ENCODE data around the gene SPINT1. TPM values are rescaled to one million over a fixed set of nuclear protein-coding genes. Genes with fewer than 3 reads are reported as not detected.

SPINT1 gene
- total RNA-seq, 1 experiment from 2014 or later: 123 TPM

- Histone ChIP-seq H3K9me2 (ENCODE audit: insufficient read depth) (no peaks in the 10 kb centered on the region), H3K36me3 (ENCODE audit: control insufficient read depth in 1 of 2, insufficient read depth in 2 of 2, low read length in 2 of 2) (no peaks in the 10 kb centered on the region), H3K27me3 (ENCODE audit: insufficient read depth, low read length) (no peaks in the 10 kb centered on the region), H3K4me2 (ENCODE audit: low read length) (no peak overlapping the region), H2AFZ (ENCODE audit: low read depth, low read length, poor library complexity, severe bottlenecking) (no peak overlapping the region), H3K27ac (ENCODE audit: low read depth, low read length) (no peak overlapping the region), H3K9me3 (ENCODE audit: control insufficient read depth in 1 of 2, insufficient read depth in 1 of 2, low read depth in 1 of 2, low read length in 2 of 2) (no peaks in the 10 kb centered on the region), H4K20me1 (ENCODE audit: insufficient read depth) (no peaks in the 10 kb centered on the region), H3K9ac (ENCODE audit: low read length) (no peak overlapping the region), H3K4me3 (replicated peaks in 1 of 2; ENCODE audit: low read depth in 1 of 2, low read length in 2 of 2) (no peak overlapping the region), H3K79me2 (ENCODE audit: insufficient read depth, low read length) (no peaks in the 10 kb centered on the region), H3K4me1 (ENCODE audit: control insufficient read depth in 1 of 2, insufficient read depth in 2 of 2, low read length in 2 of 2) (peaks cover 19 to 22% of the 10 kb centered on the region in 2 experiments)
- ChIA-PET CTCF (interaction anchor here (1.2 to 1.4 kb wide), 5 partner anchors 10 to 24 kb away, joined by 3 to 6 read pairs (median 4); no protein-coding TSS in a partner anchor), RAD21 (ENCODE audit: low non-redundant PET in 1 of 2, low total read pairs in 2 of 2, uncharacterized antibody in 2 of 2, unreplicated experiment in 2 of 2) (no interaction called here), POLR2A (interaction anchor here (1.2 kb wide), 1 partner anchor 8 kb away, joined by 4 read pairs; no protein-coding TSS in a partner anchor)
- BruUV-seq (replicated peaks): no TSS peak
- TF ChIP-seq ELF1 (IDR thresholded peaks at IDR 0.05; ENCODE audit: borderline replicate concordance, low read depth) (no peak), RAD21 (IDR thresholded peaks at IDR 0.05; ENCODE audit: low read depth) (no peak), SRF (IDR thresholded peaks at IDR 0.05; ENCODE audit: low read depth) (no peak), EZH2phosphoT487 (IDR thresholded peaks at IDR 0.05; ENCODE audit: borderline replicate concordance) (no peak), SIN3A (IDR thresholded peaks at IDR 0.05; ENCODE audit: low read depth) (no peak), ZFX (IDR thresholded peaks at IDR 0.05) (no peak), ZBTB33 (IDR thresholded peaks at IDR 0.05; ENCODE audit: extremely low read depth, insufficient replicate concordance, low read length) (no peak), JUND (IDR thresholded peaks at IDR 0.05) (no peak), YY1 (IDR thresholded peaks at IDR 0.05; ENCODE audit: extremely low read depth, insufficient replicate concordance, low read depth, low read length) (no peak), CTCF (IDR thresholded peaks at IDR 0.05 in 2 of 3, conservative IDR thresholded peaks at IDR 0.05 in 1 of 3; ENCODE audit: borderline replicate concordance in 1 of 3, insufficient read depth in 1 of 3, low read depth in 2 of 3, low read length in 2 of 3) (no peak), EZH2 (IDR thresholded peaks at IDR 0.05) (no peak), TCF7L2 (IDR thresholded peaks at IDR 0.05; ENCODE audit: borderline replicate concordance, extremely low read depth, insufficient read depth, insufficient read length) (no peak), FOSL1 (IDR thresholded peaks at IDR 0.05; ENCODE audit: low read depth) (no peak)
- TF ChIP-seq, protein P1, sequence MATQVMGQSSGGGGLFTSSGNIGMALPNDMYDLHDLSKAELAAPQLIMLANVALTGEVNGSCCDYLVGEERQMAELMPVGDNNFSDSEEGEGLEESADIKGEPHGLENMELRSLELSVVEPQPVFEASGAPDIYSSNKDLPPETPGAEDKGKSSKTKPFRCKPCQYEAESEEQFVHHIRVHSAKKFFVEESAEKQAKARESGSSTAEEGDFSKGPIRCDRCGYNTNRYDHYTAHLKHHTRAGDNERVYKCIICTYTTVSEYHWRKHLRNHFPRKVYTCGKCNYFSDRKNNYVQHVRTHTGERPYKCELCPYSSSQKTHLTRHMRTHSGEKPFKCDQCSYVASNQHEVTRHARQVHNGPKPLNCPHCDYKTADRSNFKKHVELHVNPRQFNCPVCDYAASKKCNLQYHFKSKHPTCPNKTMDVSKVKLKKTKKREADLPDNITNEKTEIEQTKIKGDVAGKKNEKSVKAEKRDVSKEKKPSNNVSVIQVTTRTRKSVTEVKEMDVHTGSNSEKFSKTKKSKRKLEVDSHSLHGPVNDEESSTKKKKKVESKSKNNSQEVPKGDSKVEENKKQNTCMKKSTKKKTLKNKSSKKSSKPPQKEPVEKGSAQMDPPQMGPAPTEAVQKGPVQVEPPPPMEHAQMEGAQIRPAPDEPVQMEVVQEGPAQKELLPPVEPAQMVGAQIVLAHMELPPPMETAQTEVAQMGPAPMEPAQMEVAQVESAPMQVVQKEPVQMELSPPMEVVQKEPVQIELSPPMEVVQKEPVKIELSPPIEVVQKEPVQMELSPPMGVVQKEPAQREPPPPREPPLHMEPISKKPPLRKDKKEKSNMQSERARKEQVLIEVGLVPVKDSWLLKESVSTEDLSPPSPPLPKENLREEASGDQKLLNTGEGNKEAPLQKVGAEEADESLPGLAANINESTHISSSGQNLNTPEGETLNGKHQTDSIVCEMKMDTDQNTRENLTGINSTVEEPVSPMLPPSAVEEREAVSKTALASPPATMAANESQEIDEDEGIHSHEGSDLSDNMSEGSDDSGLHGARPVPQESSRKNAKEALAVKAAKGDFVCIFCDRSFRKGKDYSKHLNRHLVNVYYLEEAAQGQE (IDR thresholded peaks at IDR 0.05; ENCODE audit: low read depth): no peak
- no peak for DNase-seq (ENCODE audit: low read depth, low spot score)
- intact Hi-C loops (cut with micrococcal nuclease): no loop called here
- ATAC-seq: no peak
These were observed 37.5 kb downstream of the SPINT1 start for GRCh38 chr15:40881351-40881750.
